Activated CD8-positive, alpha-beta T cell treated with anti-CD3 and anti-CD28 coated beads for 36 hours (primary cell): Measurements from ENCODE around the gene PCDHA13. TPM values are rescaled to one million over a fixed set of nuclear protein-coding genes. Genes with fewer than 3 reads are reported as not detected.
"Not testable (repeated sequence)": the region's sequence is repeated elsewhere in the genome, so short reads cannot be mapped to it uniquely, and the experiment has no call there.

Experiments
- ATAC-seq: fragments of 200-7000 bp; cut with Tn5 transposase; one replicate; pipeline ENCODE4 v1.10.0; 2021; ENCODE audit warnings: mild to moderate bottlenecking, moderate library complexity
- CTCF ChIA-PET: fragments of 350-600 bp; sonication (Branson Sonifier 250); formaldehyde crosslinking; loops from one replicate; lab custom pipeline; 2021; ENCODE audit warnings: antibody characterized with exemption; lab: Charles Lee
- POLR2A ChIA-PET: fragments of 350-600 bp; sonication (Branson Sonifier 250); formaldehyde crosslinking; loops from one replicate; lab custom pipeline; 2021; ENCODE audit warnings: antibody characterized with exemption; lab: Charles Lee
- DNase-seq: peaks from one replicate; pipeline ENCODE4 v3.0.0-alpha.2; 2020
- H3K27ac Mint-ChIP-seq: one replicate; pipeline ENCODE4 v1.8.0; 2021; ENCODE audit warnings: mild to moderate bottlenecking, mixed read lengths
- H3K27me3 Mint-ChIP-seq: one replicate; pipeline ENCODE4 v1.8.0; 2021; ENCODE audit warnings: mixed read lengths
- H3K36me3 Mint-ChIP-seq: one replicate; pipeline ENCODE4 v1.8.0; 2021; ENCODE audit warnings: low read depth, mixed read lengths
- H3K4me1 Mint-ChIP-seq: one replicate; pipeline ENCODE4 v1.8.0; 2021; ENCODE audit warnings: low read depth, mixed read lengths
- H3K4me3 Mint-ChIP-seq: one replicate; pipeline ENCODE4 v1.8.0; 2021; ENCODE audit warnings: mild to moderate bottlenecking, moderate library complexity, mixed read lengths
- H3K9me3 Mint-ChIP-seq: one replicate; pipeline ENCODE4 v1.8.0; 2021; ENCODE audit warnings: mixed read lengths
- intact Hi-C: fragments of 100-400 bp; cut with micrococcal nuclease; formaldehyde crosslinking; loops from one replicate; pipeline ENCODE4 v1.10.0; 2022
- total RNA-seq, 2 experiments: library from RNA; stranded (reverse); gene quantifications; one replicate each; pipeline ENCODE4 v1.2.3, GENCODE V29; 2021
- TF ChIP-seq, protein P1 (sequence below): fragments of 200-600 bp; IDR thresholded peaks from one replicate; pipeline ENCODE4 v1.8.0; 2022; ENCODE audit warnings: antibody characterized with exemption, mild to moderate bottlenecking

Gene PCDHA13
- total RNA-seq, 2 experiments from 2014 or later, result not detected

DNA sequence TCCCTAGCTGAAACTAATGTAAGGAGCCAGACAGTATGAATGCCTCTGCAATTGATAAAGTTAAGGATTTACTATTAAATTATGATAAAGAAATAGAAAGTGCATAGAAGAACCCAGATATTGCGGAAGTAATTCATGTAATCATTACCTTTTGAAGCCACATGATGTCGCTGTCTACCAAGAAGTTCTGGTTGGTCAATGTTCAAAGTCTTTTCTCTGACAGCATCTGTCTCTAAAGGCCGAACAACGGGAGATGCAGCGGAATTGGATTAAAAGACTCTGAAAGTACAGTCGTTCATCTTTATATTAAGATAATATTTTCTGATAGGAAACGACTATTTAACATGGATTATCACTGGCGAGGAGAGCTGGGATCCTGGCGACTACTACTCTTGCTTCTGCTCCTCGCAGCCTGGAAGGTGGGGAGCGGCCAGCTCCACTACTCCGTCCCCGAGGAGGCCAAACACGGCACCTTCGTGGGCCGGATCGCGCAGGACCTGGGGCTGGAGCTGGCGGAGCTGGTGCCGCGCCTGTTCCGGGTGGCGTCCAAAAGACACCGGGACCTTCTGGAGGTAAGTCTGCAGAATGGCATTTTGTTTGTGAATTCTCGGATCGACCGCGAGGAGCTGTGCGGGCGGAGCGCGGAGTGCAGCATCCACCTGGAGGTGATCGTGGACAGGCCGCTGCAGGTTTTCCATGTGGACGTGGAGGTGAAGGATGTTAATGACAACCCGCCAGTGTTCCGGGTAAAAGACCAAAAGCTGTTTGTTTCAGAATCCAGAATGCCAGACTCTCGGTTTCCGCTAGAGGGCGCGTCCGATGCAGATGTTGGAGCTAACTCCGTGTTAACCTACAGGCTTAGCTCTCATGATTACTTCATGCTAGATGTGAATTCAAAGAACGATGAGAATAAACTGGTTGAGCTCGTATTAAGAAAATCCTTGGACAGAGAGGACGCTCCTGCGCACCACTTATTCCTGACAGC lies 40.7 kb upstream of the PCDHA13 start, which contains the start of gene PCDHA8:
Gene PCDHA8, plus strand, starts transcription at position 210 of the 985 bp plus-strand sequence. Its CDS starts 135 bp downstream, at position 345.
- Mint-ChIP-seq H3K4me1 (no peaks in the 10 kb centered on the region), H3K36me3 (peaks cover 4% of the 10 kb centered on the region), H3K9me3 (peaks cover 8% of the 10 kb centered on the region), H3K4me3 (no peak within 1 kb of the TSS), H3K27me3 (peaks cover 17% of the 10 kb centered on the region), H3K27ac (no peak within 1 kb of the TSS)
- ATAC-seq, result no peak
- ChIA-PET CTCF (interaction anchor here (0.6 to 2.2 kb wide), 12 partner anchors 11 to 572 kb away, joined by 3 to 7 read pairs (median 4); partner anchors contain the start of genes PCDHA10, PCDHA5, PCDHA6 and PCDHGA10), POLR2A (no interaction called here)
- peak; percentile 24 for DNase-seq
- TF ChIP-seq, protein P1, sequence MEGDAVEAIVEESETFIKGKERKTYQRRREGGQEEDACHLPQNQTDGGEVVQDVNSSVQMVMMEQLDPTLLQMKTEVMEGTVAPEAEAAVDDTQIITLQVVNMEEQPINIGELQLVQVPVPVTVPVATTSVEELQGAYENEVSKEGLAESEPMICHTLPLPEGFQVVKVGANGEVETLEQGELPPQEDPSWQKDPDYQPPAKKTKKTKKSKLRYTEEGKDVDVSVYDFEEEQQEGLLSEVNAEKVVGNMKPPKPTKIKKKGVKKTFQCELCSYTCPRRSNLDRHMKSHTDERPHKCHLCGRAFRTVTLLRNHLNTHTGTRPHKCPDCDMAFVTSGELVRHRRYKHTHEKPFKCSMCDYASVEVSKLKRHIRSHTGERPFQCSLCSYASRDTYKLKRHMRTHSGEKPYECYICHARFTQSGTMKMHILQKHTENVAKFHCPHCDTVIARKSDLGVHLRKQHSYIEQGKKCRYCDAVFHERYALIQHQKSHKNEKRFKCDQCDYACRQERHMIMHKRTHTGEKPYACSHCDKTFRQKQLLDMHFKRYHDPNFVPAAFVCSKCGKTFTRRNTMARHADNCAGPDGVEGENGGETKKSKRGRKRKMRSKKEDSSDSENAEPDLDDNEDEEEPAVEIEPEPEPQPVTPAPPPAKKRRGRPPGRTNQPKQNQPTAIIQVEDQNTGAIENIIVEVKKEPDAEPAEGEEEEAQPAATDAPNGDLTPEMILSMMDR, result peak; percentile 7
- intact Hi-C loops, result no loop called here

DNA sequence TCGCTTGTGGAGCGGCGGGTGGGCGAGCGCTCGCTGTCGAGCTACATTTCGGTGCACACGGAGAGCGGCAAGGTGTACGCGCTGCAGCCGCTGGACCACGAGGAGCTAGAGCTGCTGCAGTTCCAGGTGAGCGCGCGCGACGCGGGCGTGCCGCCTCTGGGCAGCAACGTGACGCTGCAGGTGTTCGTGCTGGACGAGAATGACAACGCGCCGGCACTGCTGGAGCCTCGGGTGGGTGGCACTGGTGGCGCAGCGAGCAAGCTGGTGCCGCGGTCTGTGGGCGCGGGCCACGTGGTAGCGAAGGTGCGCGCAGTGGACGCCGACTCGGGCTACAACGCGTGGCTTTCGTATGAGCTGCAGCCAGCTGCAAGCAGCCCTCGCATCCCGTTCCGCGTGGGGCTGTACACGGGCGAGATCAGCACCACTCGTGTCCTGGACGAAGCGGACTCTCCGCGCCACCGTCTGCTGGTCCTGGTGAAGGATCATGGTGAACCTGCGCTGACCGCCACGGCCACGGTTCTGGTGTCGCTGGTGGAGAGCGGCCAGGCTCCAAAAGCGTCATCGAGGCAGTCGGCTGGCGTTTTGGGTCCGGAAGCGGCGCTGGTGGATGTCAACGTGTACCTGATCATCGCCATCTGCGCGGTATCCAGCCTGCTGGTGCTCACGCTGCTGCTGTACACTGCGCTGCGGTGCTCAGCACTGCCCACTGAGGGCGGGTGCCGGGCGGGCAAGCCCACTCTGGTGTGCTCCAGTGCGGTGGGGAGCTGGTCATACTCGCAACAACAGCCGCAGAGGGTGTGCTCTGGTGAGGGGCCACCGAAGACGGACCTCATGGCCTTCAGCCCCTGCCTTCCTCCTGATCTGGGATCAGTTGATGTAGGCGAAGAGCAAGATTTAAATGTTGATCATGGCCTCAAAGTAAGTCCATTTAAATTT lies 38.9 kb upstream of the PCDHA13 start:
- no peak for DNase-seq
- TF ChIP-seq, protein P1, result no peak
- ATAC-seq, result no peak
- intact Hi-C loops, result no loop called here
- CTCF ChIA-PET, result no interaction called here
- H3K4me1 Mint-ChIP-seq, result no peaks in the 10 kb centered on the region
- peaks cover 16% of the 10 kb centered on the region for H3K9me3 Mint-ChIP-seq
- POLR2A ChIA-PET, result no interaction called here
- H3K27ac Mint-ChIP-seq, result no peak overlapping the region
- H3K27me3 Mint-ChIP-seq, result peaks cover 24% of the 10 kb centered on the region
- H3K4me3 Mint-ChIP-seq, result no peak overlapping the region
- peaks cover 4% of the 10 kb centered on the region for H3K36me3 Mint-ChIP-seq

DNA sequence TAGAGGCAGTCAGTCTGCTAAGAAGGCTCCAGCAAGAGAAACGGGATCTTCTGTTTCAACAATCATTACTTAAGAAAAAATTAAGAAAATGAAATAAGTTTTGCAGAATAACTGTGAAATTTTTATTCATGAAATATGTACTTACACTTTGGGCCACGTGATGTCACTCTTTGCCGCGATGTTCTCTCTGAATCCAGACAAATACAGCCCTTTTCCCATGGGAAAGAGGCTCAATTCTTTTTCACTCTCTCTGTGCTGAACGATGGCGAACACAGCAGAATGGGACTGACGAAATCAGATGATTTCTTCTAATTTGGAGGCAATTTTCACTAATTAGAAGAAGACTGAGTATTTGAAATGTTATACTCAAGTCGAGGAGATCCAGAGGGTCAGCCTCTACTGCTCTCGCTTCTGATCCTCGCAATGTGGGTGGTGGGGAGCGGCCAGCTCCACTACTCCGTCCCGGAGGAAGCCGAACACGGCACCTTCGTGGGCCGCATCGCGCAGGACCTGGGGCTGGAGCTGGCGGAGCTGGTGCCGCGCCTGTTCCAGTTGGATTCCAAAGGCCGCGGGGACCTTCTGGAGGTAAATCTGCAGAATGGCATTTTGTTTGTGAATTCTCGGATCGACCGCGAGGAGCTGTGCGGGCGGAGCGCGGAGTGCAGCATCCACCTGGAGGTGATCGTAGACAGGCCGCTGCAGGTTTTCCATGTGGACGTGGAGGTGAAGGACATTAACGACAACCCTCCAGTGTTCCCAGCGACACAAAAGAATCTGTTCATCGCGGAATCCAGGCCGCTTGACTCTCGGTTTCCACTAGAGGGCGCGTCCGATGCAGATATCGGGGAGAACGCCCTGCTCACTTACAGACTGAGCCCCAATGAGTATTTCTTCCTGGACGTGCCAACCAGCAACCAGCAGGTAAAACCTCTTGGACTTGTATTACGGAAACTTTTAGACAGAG lies 33.5 kb upstream of the PCDHA13 start, which contains the start of gene PCDHA9:
Gene PCDHA9, plus strand, starts transcription at position 244 of the 964 bp plus-strand sequence. Its CDS starts 114 bp downstream, at position 358.
- H3K4me1 Mint-ChIP-seq, H3K9me3 Mint-ChIP-seq, ATAC-seq, POLR2A ChIA-PET, H3K4me3 Mint-ChIP-seq, intact Hi-C loops, CTCF ChIA-PET, DNase-seq, H3K27ac Mint-ChIP-seq, H3K36me3 Mint-ChIP-seq: not testable (repeated sequence)
- H3K27me3 Mint-ChIP-seq, result peaks cover 18% of the 10 kb centered on the region

DNA sequence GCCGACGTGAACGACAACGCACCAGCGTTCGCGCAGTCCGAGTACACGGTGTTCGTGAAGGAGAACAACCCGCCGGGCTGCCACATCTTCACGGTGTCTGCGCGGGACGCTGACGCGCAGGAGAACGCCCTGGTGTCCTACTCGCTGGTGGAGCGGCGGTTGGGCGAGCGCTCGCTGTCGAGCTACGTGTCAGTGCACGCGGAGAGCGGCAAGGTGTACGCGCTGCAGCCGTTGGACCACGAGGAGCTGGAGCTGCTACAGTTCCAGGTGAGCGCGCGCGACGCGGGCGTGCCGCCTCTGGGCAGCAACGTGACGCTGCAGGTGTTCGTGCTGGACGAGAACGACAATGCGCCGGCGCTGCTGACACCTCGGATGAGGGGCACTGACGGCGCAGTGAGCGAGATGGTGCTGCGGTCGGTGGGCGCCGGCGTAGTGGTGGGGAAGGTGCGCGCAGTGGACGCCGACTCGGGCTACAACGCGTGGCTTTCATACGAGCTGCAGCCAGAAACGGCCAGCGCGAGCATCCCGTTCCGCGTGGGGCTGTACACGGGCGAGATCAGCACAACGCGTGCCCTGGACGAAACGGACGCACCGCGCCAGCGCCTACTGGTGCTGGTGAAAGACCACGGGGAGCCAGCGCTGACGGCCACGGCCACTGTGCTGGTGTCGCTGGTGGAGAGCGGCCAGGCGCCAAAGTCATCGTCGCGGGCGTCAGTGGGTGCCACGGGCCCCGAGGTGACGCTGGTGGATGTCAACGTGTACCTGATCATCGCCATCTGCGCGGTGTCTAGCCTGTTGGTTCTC lies 31.9 kb upstream of the PCDHA13 start:
- H3K4me3 Mint-ChIP-seq, intact Hi-C loops, DNase-seq, ATAC-seq, H3K27ac Mint-ChIP-seq, CTCF ChIA-PET, H3K9me3 Mint-ChIP-seq, POLR2A ChIA-PET, H3K4me1 Mint-ChIP-seq, H3K36me3 Mint-ChIP-seq: not testable (repeated sequence)
- H3K27me3 Mint-ChIP-seq, result peaks cover 21% of the 10 kb centered on the region
